WTC11 (cell line): ENCODE results near the gene MRPS21. TPM values are rescaled to one million over a fixed set of nuclear protein-coding genes. Genes with fewer than 3 reads are reported as not detected.
A peak's percentile ranks its signal among the peaks of the same experiment; 100 is the strongest.

ENCODE experiments used
- ATAC-seq: fragments of 200-7000 bp; cut with Tn5 transposase; 2 replicates; pipeline ENCODE4 v1.10.0; 2021; ENCODE audit warnings: mild to moderate bottlenecking, moderate library complexity
- CTCF ChIA-PET: fragments of 300-600 bp; sonication (Branson Sonifier 250); formaldehyde crosslinking; loops from one replicate; lab custom pipeline; 2021; ENCODE audit warnings: antibody characterized with exemption; lab: Charles Lee
- POLR2A ChIA-PET: fragments of 350-600 bp; sonication (Branson Sonifier 250); formaldehyde crosslinking; loops from one replicate; lab custom pipeline; 2021; ENCODE audit warnings: antibody characterized with exemption; lab: Charles Lee
- DNase-seq: peaks from one replicate; pipeline ENCODE4 v3.0.0; 2021; ENCODE audit warnings: low spot score
- H3K27ac Mint-ChIP-seq: 2 replicates; pipeline ENCODE4 v1.8.0; 2021; ENCODE audit warnings: mixed read lengths
- H3K27me3 Mint-ChIP-seq: 2 replicates; pipeline ENCODE4 v1.8.0; 2021; ENCODE audit warnings: low read depth, mild to moderate bottlenecking, moderate library complexity, mixed read lengths
- H3K36me3 Mint-ChIP-seq: 2 replicates; pipeline ENCODE4 v1.8.0; 2021; ENCODE audit warnings: mixed read lengths
- H3K4me1 Mint-ChIP-seq: 2 replicates; pipeline ENCODE4 v1.8.0; 2022; ENCODE audit warnings: mixed read lengths
- H3K4me3 Mint-ChIP-seq: 2 replicates; pipeline ENCODE4 v1.8.0; 2021; ENCODE audit warnings: mild to moderate bottlenecking, moderate library complexity, mixed read lengths
- H3K9me3 Mint-ChIP-seq: 2 replicates; pipeline ENCODE4 v1.8.0; 2021; ENCODE audit warnings: mixed read lengths
- ARID4B ChIP-seq: sonication (generic); formaldehyde crosslinking; IDR thresholded peaks from 2 replicates; pipeline ENCODE4 v1.8.0; 2023; ENCODE audit warnings: missing genetic modification reagents, mild to moderate bottlenecking, borderline replicate concordance
- ATF1 ChIP-seq: sonication (generic); formaldehyde crosslinking; IDR thresholded peaks from 2 replicates; pipeline ENCODE4 v1.8.1; 2023; ENCODE audit warnings: mild to moderate bottlenecking, moderate library complexity, missing genetic modification reagents
- CREB1 ChIP-seq: sonication (generic); formaldehyde crosslinking; IDR thresholded peaks from 2 replicates; pipeline ENCODE4 v1.8.0; 2023; ENCODE audit warnings: mild to moderate bottlenecking, missing genetic modification reagents
- ESRRA ChIP-seq: sonication (generic); formaldehyde crosslinking; IDR thresholded peaks from 2 replicates; pipeline ENCODE4 v1.8.1; 2022; ENCODE audit warnings: mild to moderate bottlenecking, missing genetic modification reagents, borderline replicate concordance
- FOXK1 ChIP-seq: sonication (generic); formaldehyde crosslinking; IDR thresholded peaks from 2 replicates; pipeline ENCODE4 v1.8.0; 2022; ENCODE audit warnings: mild to moderate bottlenecking, moderate library complexity, missing genetic modification reagents
- IRF2 ChIP-seq: sonication (generic); formaldehyde crosslinking; IDR thresholded peaks from 2 replicates; pipeline ENCODE4 v1.8.0; 2022; ENCODE audit warnings: low read depth, missing genetic modification reagents, borderline replicate concordance
- MAX ChIP-seq: sonication (generic); formaldehyde crosslinking; IDR thresholded peaks from 2 replicates; pipeline ENCODE4 v1.8.0; 2022; ENCODE audit warnings: mild to moderate bottlenecking, missing genetic modification reagents
- MYBL2 ChIP-seq: sonication (generic); formaldehyde crosslinking; IDR thresholded peaks from 2 replicates; pipeline ENCODE4 v1.8.1; 2023; ENCODE audit warnings: mild to moderate bottlenecking, moderate library complexity, missing genetic modification reagents
- SOX15 ChIP-seq: fragments of 250-450 bp; sonication (Bioruptor Pico); IDR thresholded peaks from 2 replicates; pipeline ENCODE4 v1.9.0; 2021; ENCODE audit warnings: mild to moderate bottlenecking
- USF1 ChIP-seq: sonication (generic); formaldehyde crosslinking; IDR thresholded peaks from 2 replicates; pipeline ENCODE4 v1.8.0; 2022; ENCODE audit warnings: mild to moderate bottlenecking, missing genetic modification reagents
- ZNF121 ChIP-seq: sonication (generic); formaldehyde crosslinking; IDR thresholded peaks from 2 replicates; pipeline ENCODE4 v1.8.0; 2023; ENCODE audit warnings: missing genetic modification reagents
- ZNF263 ChIP-seq: sonication (generic); formaldehyde crosslinking; IDR thresholded peaks from 2 replicates; pipeline ENCODE4 v1.8.1; 2022; ENCODE audit warnings: low read depth, mild to moderate bottlenecking, moderate library complexity, missing genetic modification reagents
- ZNF317 ChIP-seq: sonication (generic); formaldehyde crosslinking; IDR thresholded peaks from 2 replicates; pipeline ENCODE4 v1.8.1; 2023; ENCODE audit warnings: low read depth, mild to moderate bottlenecking, moderate library complexity, missing genetic modification reagents, borderline replicate concordance
- total RNA-seq: library from RNA; stranded (reverse); gene quantifications from 3 replicates; pipeline ENCODE4 v1.2.3, GENCODE V29; 2021
- TF ChIP-seq, protein P1 (sequence below): sonication (generic); formaldehyde crosslinking; IDR thresholded peaks from 2 replicates; pipeline ENCODE4 v1.8.1; 2022; ENCODE audit warnings: low read depth, mild to moderate bottlenecking, moderate library complexity, missing genetic modification reagents, borderline replicate concordance
- TF ChIP-seq, protein P2 (sequence below): sonication (generic); formaldehyde crosslinking; IDR thresholded peaks from 2 replicates; pipeline ENCODE4 v1.8.1; 2023; ENCODE audit warnings: mild to moderate bottlenecking, missing genetic modification reagents
- TF ChIP-seq, protein P3 (sequence below): sonication (generic); formaldehyde crosslinking; IDR thresholded peaks from 2 replicates; pipeline ENCODE4 v1.8.1; 2022; ENCODE audit warnings: low read depth, missing genetic modification reagents, borderline replicate concordance
- TF ChIP-seq, protein P4 (sequence below): fragments of 250-450 bp; sonication (Bioruptor Pico); conservative IDR thresholded peaks from 2 replicates; pipeline ENCODE4 v1.9.0; 2021; ENCODE audit warnings: mild to moderate bottlenecking

MRPS21 gene
- total RNA-seq, 1 experiment from 2014 or later: 105 TPM

GRCh38 chr1:150295476-150295875 lies 1.8 kb downstream of the MRPS21 start:
- ATAC-seq (no peak), DNase-seq (no peak)
- ChIA-PET CTCF (interaction anchor here (1.6 kb wide), 1 partner anchor 39 kb away, joined by 4 read pairs; no protein-coding TSS in a partner anchor), POLR2A (no interaction called here)
- H3K27ac Mint-ChIP-seq: peak overlapping the region; percentile 66
- TF ChIP-seq IRF2 (CRISPR knock-in tag): no peak
- TF ChIP-seq, protein P1, sequence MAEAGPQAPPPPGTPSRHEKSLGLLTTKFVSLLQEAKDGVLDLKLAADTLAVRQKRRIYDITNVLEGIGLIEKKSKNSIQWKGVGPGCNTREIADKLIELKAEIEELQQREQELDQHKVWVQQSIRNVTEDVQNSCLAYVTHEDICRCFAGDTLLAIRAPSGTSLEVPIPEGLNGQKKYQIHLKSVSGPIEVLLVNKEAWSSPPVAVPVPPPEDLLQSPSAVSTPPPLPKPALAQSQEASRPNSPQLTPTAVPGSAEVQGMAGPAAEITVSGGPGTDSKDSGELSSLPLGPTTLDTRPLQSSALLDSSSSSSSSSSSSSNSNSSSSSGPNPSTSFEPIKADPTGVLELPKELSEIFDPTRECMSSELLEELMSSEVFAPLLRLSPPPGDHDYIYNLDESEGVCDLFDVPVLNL (CRISPR knock-in tag): no peak
- peak overlapping the region; percentile 46 for H3K4me3 Mint-ChIP-seq
- peaks cover 28% of the 10 kb centered on the region for H3K4me1 Mint-ChIP-seq
- peaks cover 45% of the 10 kb centered on the region for H3K36me3 Mint-ChIP-seq
- H3K27me3 Mint-ChIP-seq: peaks cover under 1% of the 10 kb centered on the region; the same call in 1 of the 2 replicates
- no peaks in the 10 kb centered on the region for H3K9me3 Mint-ChIP-seq

- no peak for TF ChIP-seq ZNF263 (CRISPR knock-in tag)
- no peak for TF ChIP-seq ATF1 (CRISPR knock-in tag)
- no peak for TF ChIP-seq USF1
- TF ChIP-seq, protein P2, sequence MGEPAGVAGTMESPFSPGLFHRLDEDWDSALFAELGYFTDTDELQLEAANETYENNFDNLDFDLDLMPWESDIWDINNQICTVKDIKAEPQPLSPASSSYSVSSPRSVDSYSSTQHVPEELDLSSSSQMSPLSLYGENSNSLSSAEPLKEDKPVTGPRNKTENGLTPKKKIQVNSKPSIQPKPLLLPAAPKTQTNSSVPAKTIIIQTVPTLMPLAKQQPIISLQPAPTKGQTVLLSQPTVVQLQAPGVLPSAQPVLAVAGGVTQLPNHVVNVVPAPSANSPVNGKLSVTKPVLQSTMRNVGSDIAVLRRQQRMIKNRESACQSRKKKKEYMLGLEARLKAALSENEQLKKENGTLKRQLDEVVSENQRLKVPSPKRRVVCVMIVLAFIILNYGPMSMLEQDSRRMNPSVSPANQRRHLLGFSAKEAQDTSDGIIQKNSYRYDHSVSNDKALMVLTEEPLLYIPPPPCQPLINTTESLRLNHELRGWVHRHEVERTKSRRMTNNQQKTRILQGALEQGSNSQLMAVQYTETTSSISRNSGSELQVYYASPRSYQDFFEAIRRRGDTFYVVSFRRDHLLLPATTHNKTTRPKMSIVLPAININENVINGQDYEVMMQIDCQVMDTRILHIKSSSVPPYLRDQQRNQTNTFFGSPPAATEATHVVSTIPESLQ (CRISPR knock-in tag): no peak
- TF ChIP-seq SOX15 (CRISPR knock-in tag): no peak
- ATAC-seq: no peak
- CTCF ChIA-PET: no interaction called here
These were observed 6.1 kb downstream of the MRPS21 start for GRCh38 chr1:150299716-150300115.

DNA sequence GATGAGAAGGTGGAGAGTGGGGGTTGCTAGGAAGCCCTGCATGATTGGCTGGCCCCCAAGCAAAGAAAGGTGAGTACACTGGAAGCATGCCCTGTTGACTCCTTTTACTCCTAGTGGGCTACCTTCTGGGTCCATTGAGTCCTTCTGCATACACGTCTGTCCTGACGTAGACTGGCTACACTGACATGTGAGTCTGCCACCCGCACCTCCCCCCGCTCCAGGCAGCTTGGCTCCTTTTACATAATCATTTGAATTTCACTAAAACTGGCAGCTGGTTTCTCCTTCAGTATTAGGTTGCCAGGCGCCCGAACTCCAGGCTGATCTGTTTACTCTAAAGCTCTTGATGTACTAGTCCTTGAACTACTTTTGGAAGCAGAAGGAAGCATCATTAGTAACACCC lies 8.7 kb downstream of the MRPS21 start:
- H3K4me3 Mint-ChIP-seq: peak overlapping the region; percentile 44
- H3K36me3 Mint-ChIP-seq: peaks cover 70% of the 10 kb centered on the region
- peak overlapping the region; percentile 92 for H3K27ac Mint-ChIP-seq
- ATAC-seq (peak; percentile 40), DNase-seq (peak; percentile 44)
- H3K9me3 Mint-ChIP-seq: no peaks in the 10 kb centered on the region
- ChIA-PET POLR2A (interaction anchor here (1.0 kb wide), 1 partner anchor 61 kb away, joined by 3 read pairs; the partner anchor contains the start of gene RPRD2), CTCF (interaction anchor here (2.1 kb wide), 1 partner anchor 46 kb away, joined by 5 read pairs; no protein-coding TSS in a partner anchor)
- H3K4me1 Mint-ChIP-seq: peaks cover 37% of the 10 kb centered on the region
- H3K27me3 Mint-ChIP-seq: no peaks in the 10 kb centered on the region
- TF ChIP-seq ZNF121: no peak
- TF ChIP-seq CREB1 (CRISPR knock-in tag): no peak
- no peak for TF ChIP-seq MYBL2
- no peak for TF ChIP-seq FOXK1 (CRISPR knock-in tag)
- TF ChIP-seq ARID4B: no peak
- no peak for TF ChIP-seq MAX (CRISPR knock-in tag)
- TF ChIP-seq ZNF317: no peak
- TF ChIP-seq ESRRA: no peak
- TF ChIP-seq, protein P3, sequence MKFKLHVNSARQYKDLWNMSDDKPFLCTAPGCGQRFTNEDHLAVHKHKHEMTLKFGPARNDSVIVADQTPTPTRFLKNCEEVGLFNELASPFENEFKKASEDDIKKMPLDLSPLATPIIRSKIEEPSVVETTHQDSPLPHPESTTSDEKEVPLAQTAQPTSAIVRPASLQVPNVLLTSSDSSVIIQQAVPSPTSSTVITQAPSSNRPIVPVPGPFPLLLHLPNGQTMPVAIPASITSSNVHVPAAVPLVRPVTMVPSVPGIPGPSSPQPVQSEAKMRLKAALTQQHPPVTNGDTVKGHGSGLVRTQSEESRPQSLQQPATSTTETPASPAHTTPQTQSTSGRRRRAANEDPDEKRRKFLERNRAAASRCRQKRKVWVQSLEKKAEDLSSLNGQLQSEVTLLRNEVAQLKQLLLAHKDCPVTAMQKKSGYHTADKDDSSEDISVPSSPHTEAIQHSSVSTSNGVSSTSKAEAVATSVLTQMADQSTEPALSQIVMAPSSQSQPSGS (CRISPR knock-in tag): no peak
- TF ChIP-seq, protein P4, sequence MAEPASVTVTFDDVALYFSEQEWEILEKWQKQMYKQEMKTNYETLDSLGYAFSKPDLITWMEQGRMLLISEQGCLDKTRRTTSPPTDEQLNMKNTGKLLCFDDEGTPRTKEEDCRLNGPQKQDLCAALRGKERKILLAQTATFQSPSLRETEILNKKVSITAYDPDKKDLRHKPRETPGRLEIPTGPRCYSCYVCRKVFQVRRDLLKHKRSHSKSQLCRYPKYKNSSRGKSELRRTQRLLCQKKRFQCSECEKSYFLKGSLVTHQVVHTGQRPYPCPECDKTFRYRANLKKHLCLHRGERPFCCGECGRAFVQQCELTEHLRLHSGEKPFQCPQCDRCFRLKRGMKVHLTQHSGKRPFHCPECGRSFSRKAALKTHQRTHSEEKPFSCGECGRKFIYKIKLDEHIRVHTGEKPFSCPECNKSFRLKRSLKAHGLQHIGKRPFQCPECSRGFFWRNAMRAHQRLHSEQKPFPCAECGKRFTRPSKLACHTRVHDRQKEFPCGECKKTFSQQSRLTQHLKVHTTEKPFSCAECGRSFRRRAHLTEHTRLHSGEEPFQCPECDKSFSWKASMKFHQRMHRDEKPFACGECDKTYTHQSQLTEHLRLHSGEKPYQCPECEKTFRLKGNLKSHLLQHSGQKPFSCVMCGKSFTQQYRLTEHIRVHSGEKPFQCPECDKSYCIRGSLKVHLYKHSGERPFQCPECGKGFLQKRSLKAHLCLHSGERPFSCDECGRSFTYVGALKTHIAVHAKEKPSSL (CRISPR knock-in tag): no peak

More at GRCh38 chr1:150299716-150300115, 6.1 kb downstream of the MRPS21 start:
- H3K9me3 Mint-ChIP-seq: no peaks in the 10 kb centered on the region
- no peak overlapping the region; the same call in 1 of the 2 replicates for H3K27ac Mint-ChIP-seq
- H3K4me3 Mint-ChIP-seq: no peak overlapping the region
- H3K27me3 Mint-ChIP-seq: no peaks in the 10 kb centered on the region
- peaks cover 41% of the 10 kb centered on the region for H3K4me1 Mint-ChIP-seq
- POLR2A ChIA-PET: no interaction called here
- H3K36me3 Mint-ChIP-seq: peaks cover 72% of the 10 kb centered on the region
- no peak for DNase-seq
